GM21737 (cell line): ENCODE results near the gene WNT8B.
A peak's percentile ranks its signal among the peaks of the same experiment; 100 is the strongest.

Source experiments
- ATAC-seq: cut with Tn5 transposase; IDR thresholded peaks from one replicate; pipeline ENCODE4 v1.9.1; 2021; ENCODE audit warnings: mild to moderate bottlenecking, moderate library complexity; ENCODE audit not compliant: unreplicated experiment

Gene WNT8B

DNA sequence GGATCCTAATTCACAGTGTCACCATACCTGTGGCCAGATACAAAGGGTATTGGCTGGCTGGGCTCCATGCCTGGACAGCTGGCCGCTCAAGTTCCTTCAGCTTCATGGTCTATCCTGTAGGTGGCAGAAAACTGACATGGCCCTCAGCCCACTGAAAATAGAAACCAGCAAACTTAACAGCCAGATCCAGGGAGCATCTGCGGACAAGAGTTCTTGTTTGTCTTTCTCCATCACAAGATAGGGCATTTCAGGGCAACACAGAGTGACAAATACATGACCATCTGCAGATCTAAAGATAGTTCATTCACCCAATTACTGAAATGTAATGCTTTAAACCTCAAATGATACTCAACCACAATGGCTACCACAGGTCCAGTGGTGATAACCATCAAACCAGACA, 54.0 kb downstream of the WNT8B start:
- ATAC-seq, result no peak

DNA sequence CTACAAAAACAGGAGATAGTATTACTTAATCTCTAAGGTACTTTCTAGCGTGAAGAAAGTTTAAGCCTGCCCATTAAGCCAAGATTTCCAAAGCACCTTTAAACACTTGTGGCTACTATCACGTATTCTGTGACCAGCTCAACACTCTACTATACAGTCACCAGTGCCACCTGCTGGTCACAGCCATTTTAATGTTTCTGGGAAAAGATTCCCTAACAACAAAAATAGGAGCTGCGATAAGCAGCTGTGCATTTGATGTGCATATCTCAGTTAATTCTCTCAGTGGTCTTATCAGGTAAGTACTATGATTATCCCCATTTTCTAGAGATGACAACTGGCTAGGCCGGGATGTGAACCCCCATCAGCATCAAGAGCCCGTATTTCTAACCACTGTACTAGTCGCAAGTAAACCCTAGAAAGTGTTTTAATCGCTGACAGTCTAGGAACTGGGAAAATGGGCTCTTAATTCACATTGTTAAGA, 56.0 kb downstream of the WNT8B start:
- no peak for ATAC-seq

DNA sequence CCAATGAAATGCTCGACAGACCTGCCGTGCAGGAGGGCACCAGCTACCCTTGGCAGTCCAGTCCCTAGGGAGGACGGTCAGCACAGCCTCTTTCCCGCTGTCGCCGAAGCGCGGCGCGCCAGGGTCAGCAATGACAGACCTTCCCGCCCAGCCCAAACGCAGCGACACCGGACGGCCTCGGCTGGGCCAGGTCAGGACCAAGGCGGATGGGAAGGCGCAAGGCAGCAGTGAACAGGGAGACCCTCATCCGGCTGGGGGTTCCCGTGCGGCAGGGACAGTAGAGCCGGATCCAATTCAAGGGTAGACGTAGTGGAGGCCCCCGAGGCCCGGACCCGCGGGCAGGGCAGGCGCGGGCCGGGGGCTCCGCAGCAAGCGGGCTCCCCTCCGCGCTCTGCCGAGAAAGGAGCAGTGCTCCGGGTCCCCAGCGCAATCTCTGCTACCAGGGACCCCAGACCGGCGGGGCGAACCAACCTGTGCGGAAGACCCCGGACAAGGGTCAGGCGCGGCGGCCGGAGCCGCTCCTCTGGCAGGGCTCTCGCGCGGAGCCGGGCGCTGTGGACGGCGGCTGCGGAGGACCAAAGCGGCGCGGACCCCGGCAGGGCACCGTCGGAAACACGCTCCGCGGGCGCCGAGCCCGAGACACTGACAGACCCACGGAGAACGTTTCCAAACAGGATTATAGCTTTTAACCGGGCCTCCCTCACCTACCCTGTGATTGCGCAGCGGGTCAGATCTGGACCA, 56.7 kb downstream of the WNT8B start, which contains the start of gene SEC31B:
Gene SEC31B (minus strand): TSS at position 551 of the 741 bp plus-strand sequence. CDS start 2,909 bp downstream, outside the sequence.
- ATAC-seq, result no peak

DNA sequence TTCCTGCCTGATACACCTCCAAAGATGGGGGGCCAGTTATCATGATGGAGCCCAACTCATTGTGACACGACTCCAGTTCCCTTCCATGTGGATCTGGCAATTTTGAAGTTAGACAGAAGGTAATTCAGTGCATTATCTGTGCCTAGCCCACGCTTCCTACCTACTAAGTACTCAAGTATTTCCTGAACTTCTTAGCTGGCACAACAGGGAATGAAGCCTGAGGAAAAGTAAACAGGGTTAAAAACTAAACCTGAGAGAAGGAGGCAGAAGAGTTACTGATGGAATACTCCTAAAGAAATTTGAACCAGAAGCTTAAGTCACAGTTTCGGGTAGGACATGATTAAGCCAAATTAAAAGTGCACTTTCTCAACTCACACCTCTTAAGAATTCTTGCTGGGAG, 58.0 kb downstream of the WNT8B start:
- ATAC-seq, result no peak

DNA sequence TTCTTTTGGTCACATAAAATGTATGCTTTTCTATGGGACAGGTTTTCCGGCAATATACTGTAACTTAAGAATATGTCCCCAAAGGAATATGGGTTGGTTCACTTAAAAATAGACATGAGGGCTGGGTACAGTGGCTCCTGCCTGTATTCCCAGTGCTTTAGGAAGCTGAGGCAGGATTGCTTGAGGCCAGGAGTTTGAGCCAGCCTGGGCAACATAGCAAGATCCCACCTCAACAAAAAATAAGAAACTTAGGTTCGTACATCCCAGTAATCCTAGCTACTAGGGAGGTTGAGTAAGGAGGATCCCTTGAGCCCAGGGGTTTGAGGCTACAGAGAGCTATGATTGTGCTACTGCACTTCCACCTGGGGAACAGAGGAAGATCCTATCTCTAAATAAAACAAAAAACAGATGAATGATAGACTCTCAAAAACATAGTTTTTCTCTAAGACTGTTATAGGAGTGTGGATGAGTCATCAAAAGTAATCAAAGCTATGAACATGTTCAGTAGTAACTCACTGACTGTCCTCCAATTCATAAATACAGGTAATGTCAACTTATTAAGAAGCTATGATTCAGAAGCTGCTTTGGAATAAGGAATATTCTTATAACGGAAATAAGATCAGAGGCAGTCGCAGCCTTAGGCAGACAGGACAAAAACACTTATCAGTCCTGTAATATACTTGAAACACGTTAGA, 59.4 kb downstream of the WNT8B start:
- no peak for ATAC-seq

DNA sequence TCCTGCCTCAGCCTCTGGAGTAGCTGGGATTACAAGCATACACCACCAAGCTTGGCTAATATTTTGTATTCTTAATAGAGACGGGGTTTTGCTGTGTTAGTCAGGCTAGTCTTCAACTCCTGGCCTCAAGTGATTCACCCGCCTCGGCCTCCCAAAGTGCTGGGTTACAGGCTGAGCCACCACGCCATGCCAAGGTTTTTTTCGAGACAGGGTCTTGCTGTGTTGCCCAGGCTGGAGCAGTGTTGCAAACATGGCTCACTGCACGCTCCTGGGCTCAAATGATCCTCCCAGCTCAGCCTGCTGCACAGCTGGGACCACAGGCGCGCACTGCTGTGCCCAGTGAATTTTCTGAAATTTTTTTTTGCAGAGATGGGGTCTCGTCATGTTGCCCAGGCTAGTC, 60.1 kb downstream of the WNT8B start:
- no peak for ATAC-seq

DNA sequence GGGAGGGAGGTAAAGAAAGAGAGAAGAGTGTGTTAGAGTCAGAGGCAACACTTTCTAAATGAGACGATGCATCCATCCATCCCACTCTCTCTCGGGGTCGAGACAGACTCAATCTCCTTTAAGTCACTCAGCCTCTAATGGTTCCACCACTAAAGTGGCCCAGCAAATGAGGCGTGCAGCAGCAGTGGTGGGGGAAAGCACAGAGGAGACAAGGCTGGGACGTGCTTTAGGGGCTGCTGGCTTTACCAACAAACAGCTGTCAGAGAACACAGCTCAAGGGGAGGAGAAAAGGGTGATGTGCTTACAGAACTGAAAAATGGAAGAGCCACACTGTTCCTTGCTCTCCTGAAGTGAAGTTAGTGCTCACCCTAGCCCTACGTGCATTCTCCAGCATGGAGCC, 61.4 kb downstream of the WNT8B start:
- no peak for ATAC-seq

DNA sequence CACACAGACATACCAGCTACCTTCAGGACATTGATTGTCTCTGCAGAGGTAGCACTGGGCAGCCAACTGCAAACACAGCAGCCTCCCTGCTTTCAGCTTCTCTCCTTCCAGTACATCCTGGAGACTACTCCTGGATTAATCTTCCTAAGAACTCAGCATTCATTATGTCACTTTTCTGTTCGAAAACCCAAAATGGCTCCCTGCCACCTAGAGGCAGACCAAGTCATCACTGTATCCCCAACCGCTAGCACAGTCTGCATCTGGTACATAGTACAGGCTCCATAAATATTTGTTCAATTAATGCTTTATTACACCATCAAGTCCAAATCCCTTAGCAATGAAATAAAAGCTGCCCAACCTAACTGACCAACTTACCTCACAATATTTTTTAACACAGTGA, 61.8 kb downstream of the WNT8B start:
- no peak for ATAC-seq

DNA sequence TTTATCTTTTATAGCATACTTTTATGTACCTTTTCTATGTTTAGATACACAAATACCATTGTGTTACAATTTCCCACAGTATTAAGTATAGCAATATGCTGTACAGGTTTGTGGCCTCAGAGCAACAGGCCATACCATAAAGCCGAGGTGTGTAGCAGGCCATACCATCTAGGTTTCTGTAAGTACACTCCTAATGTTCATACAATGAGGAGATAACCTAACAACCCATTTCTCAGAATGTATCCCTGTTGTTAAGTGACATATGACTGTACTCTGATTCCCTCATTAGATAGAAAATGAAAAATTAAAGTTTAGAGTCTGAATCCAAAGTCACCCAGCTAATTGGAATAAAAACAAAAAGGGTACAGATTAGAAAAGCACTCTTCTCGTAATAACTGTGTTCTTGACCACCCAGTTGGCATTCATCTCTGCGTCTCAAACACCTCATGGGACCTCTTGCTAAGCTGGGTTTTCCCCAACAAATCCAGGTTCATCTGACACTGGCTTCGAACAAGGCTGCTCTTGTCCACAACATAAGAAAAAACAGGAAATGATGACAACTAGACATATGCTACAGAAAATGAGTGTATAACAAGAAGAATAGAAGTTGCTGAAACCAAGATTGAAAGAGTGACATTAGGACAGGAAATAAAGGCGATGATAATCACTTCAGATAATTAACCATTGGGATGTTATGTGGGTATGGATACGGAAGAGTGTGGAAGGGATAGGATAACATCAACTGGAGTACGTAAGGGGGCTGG, 65.5 kb downstream of the WNT8B start:
- no peak for ATAC-seq

DNA sequence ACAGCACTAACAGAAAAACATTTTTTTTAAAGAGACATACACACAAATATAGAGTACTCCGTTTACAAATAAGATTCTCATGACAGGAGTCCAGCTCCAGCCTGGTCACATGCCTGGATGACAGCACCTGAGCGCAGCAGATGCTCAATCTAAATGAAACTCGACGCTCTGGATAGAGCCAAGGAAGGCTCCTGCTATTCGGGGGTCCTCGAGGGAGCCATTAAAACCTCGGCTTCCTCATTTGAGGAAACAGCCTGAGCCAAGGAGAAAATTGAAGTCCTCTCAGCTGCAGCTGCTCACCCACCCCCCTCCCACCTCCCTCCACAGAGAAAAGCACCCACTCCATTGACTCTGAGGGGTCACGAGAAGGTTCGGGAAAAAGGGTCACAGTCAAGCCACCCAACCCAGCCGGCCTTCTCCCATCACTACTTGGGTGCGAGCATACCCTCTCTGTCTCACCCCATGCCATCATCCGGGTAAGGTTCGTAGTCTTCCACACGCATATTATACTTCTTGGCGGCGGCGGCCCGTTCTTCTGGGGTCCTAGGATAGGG, 66.2 kb downstream of the WNT8B start:
- ATAC-seq, result no peak

DNA sequence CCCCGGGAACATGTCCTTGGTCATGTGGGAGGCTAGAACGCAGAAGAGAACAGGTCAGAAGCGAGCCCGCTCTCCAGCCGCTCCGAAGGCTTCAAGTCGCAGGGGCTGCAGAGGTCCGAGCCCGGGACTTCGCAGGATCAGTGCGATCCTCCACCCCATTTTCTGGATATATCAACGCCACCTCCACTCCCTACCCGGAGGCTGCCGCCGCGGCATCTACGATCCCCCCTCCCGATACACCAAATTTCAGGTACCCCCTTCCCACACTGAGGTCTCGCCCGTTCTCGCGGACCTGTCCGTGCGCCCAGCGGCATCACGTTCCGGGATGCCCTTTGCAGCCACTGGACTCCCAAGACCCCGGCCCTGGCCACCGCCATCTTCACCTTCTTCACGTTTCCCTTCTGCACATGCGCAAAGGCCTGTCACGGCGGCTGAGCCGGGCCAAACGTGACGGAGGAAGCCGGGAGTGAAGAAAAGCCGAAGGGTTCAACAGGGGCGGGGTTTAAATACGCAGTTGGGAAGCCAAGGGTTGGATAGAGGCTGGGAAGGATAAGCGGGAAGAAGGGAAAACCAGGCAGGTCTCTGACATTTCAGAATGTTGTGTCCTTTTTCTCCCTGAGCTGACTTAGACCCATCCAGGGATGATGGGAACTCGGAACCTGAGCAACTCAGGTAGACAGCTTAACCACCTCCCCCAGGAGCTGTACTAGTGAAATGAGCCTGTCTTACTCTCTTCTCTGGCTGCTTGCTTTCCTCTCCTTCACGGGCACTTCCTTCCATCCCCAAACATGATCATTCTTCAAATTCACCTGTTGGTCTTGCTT, 66.9 kb downstream of the WNT8B start, which contains the start of gene NDUFB8:
Gene NDUFB8 (minus strand): TSS at position 397 of the 824 bp plus-strand sequence. CDS start 20 bp downstream, at position 377.
- peak; percentile 66 for ATAC-seq

DNA sequence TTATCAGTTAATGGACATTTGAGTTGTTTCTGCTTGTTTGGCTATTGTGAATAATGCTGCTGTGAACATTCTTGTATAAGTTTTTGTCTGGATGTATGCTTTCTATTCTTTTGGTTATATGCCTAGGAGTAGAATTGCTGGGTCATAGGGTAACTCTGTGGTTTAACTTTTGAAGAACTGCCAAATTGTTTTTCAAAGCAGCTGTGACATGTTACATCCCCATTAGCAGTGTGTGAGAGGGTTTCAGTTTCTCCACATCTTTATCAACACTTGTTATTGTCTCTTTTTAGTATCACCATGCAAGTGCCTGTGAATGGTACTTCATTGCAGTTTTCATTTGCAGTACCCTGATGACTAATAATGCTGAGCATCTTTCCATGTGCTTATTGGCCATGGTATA, 69.0 kb downstream of the WNT8B start:
- ATAC-seq, result no peak
